Breast epithelium (tissue), 3 donors: ENCODE measurements around the gene GAPT.

Source experiments
- CTCF ChIP-seq, 3 donors: fragments of 450-650 bp; IDR thresholded peaks; one replicate each; pipeline ENCODE4 v1.5.1; 2016 to 2017; ENCODE audit warnings: antibody characterized with exemption in 3 of 3, mild to moderate bottlenecking in 3 of 3, moderate library complexity in 3 of 3
- POLR2A ChIP-seq: fragments of 450-650 bp; IDR thresholded peaks from one replicate; pipeline ENCODE4 v1.6.1; 2016; ENCODE audit warnings: antibody characterized with exemption, mild to moderate bottlenecking, moderate library complexity
- POLR2AphosphoS5 ChIP-seq, 3 donors: sonication (generic); formaldehyde crosslinking; IDR thresholded peaks; one replicate each; pipeline ENCODE4 v1.6.1; 2017; ENCODE audit warnings: antibody characterized with exemption in 3 of 3

GRCh38 chr5:58517198-58517597, 26.0 kb downstream of the GAPT start:
- TF ChIP-seq POLR2A (no peak), CTCF (IDR thresholded peaks at IDR 0.05) (no peak), POLR2AphosphoS5 (IDR thresholded peaks at IDR 0.05) (no peak)
